ENCODE data around the gene CARTPT.
A peak's percentile ranks its signal among the peaks of the same experiment; 100 is the strongest.

- no peak for TF ChIP-seq EZH2 (IDR thresholded peaks at IDR 0.05; ENCODE audit: borderline replicate concordance, low read depth, low read length, severe bottlenecking)
- TF ChIP-seq POLR2A (IDR thresholded peaks at IDR 0.05; ENCODE audit: low read depth, low read length), result no peak
- peak; percentile 40 to 43 for TF ChIP-seq CTCF (IDR thresholded peaks at IDR 0.05; ENCODE audit: extremely low read depth in 1 of 2, insufficient read depth in 1 of 2, low read depth in 1 of 2, low read length in 2 of 2)
- TF ChIP-seq POLR2AphosphoS5 (IDR thresholded peaks at IDR 0.05; ENCODE audit: insufficient read depth, low read depth, low read length), result no peak
- no peak for TF ChIP-seq MYC (IDR thresholded peaks at IDR 0.05; ENCODE audit: low read depth, low read length)
Measured at GRCh38 chr5:71697967-71698366, 21.1 kb upstream of the CARTPT start.
